Nucleus accumbens (tissue), 56 donors: ENCODE measurements around the gene CYP26B1.

Experiments
- DNase-seq, 56 donors: peaks; one replicate each; lab custom pipeline; 2025; lab: John Stamatoyannopoulos, UW

Gene CYP26B1

GRCh38 chr2:72147303-72147971 lies at the start of gene CYP26B1:
Gene CYP26B1 (minus strand): TSS chr2:72147862. CDS start chr2:72147834, 28 bp downstream.
- DNase-seq: peak in 8 of 56 donors; percentile 24 to 61 (median 38)

- no peak for DNase-seq
These were observed 46.1 kb upstream of the CYP26B1 start for GRCh38 chr2:72193723-72194122.

GRCh38 chr2:72191441-72191840 lies 43.8 kb upstream of the CYP26B1 start:
- DNase-seq: no peak

GRCh38 chr2:72185206-72185605 lies 37.5 kb upstream of the CYP26B1 start:
- DNase-seq: no peak

GRCh38 chr2:72183466-72183865 lies 35.8 kb upstream of the CYP26B1 start:
- DNase-seq: no peak

- DNase-seq: no peak
These were observed 35.4 kb upstream of the CYP26B1 start for GRCh38 chr2:72183016-72183415.

GRCh38 chr2:72182547-72182946 lies 34.9 kb upstream of the CYP26B1 start:
- DNase-seq: no peak

GRCh38 chr2:72181616-72182015 lies 34.0 kb upstream of the CYP26B1 start:
- no peak for DNase-seq

- DNase-seq: no peak
These were observed 32.7 kb upstream of the CYP26B1 start for GRCh38 chr2:72180351-72180750.

- DNase-seq: no peak
These were observed 30.9 kb upstream of the CYP26B1 start for GRCh38 chr2:72178551-72178950.

GRCh38 chr2:72176281-72176680 lies 28.6 kb upstream of the CYP26B1 start:
- no peak for DNase-seq

GRCh38 chr2:72175636-72176035 lies 28.0 kb upstream of the CYP26B1 start:
- no peak for DNase-seq

GRCh38 chr2:72173640-72174321 lies 26.1 kb upstream of the CYP26B1 start:
- DNase-seq: no peak

GRCh38 chr2:72172478-72172877 lies 24.8 kb upstream of the CYP26B1 start:
- DNase-seq: no peak

- DNase-seq: no peak
These were observed 18.6 kb upstream of the CYP26B1 start for GRCh38 chr2:72166279-72166678.

GRCh38 chr2:72165792-72166191 lies 18.1 kb upstream of the CYP26B1 start:
- no peak for DNase-seq

GRCh38 chr2:72162574-72162973 lies 14.9 kb upstream of the CYP26B1 start:
- no peak for DNase-seq

GRCh38 chr2:72159211-72159993 lies 11.7 kb upstream of the CYP26B1 start:
- DNase-seq: no peak

GRCh38 chr2:72157871-72158771 lies 10.5 kb upstream of the CYP26B1 start:
- no peak for DNase-seq

GRCh38 chr2:72156872-72157271 lies 9.2 kb upstream of the CYP26B1 start:
- no peak for DNase-seq
